HTR-8/SVneo (cell line): ENCODE data around the gene OVAAL.

Source experiments
- DNase-seq: peaks from one replicate; pipeline ENCODE4 v3.0.0; 2011; ENCODE audit warnings: low spot score, mixed read lengths; ENCODE audit not compliant: insufficient read length
- FAIRE-seq: peaks from 2 replicates; lab custom pipeline; 2011; peaks lifted over from hg19 to GRCh38; lab: Jason Lieb, UNC

Gene OVAAL

DNA sequence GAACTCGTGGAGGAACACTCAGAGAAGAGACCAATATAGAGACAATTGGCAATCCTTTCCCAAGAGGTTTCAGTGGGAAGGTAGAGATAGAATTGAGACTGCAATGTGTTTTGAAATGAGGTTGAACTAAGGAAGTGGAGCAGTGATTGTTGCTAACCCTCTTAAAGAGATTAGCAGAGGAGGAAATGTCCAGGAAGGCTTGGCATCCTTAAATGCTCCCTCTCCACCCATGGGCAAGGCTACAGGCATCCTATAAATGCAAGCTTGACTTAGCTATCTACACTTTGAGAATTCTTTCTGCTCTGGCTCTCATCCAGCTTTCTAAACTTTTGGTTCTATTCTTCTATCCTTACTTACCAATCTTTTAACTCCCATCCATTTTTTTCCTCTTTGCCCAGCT, 42.7 kb downstream of the OVAAL start:
- no peak for FAIRE-seq
- no peak for DNase-seq

DNA sequence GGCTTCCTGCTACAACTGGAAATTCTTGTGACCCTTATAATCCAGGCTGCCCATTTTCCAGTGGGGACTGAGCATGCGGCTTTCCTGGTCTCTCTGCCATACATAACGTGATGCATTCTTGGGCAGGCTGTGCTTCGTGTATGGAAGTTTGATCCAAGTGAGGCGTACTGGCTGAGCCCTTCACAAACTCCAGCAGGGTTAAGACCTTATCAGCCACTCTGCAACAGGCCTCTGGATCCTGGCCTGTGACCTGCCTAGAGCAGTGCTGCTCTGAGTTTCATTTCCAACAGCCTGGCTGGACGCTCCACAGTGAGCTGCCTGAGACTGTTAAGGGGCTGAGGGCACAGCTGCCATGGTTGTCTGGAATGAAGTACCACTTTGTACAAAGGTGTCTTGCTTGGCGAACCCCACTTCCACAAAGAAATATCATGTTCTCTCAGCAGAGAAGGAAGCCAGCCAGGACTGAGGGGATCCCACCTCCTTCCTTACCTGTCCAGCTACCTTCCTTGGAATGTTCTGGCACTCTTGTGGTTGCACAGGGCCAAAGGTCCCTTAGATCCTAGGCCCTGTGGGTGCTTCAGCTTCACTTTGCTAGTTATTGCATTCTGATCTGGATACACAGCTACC, 44.6 kb downstream of the OVAAL start:
- DNase-seq = no peak
- FAIRE-seq = no peak

DNA sequence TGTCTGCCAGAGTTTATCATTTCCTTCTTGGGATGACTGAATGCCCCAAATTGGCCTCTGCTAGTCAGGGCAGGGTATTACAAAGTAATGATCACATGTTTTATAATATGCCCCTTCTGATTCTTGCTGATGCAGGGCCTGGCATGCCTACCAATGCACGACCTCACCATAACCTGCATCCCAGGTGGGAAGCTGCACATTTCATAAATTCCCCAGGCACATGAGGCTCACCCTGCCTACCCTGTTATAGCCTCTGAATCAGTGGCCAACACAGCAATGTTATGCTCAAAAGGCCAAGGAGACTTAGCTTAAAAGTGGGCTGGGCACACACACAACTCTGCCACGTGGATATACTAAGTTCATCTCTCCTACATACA, 45.1 kb downstream of the OVAAL start:
- DNase-seq (no peak), FAIRE-seq (no peak)

DNA sequence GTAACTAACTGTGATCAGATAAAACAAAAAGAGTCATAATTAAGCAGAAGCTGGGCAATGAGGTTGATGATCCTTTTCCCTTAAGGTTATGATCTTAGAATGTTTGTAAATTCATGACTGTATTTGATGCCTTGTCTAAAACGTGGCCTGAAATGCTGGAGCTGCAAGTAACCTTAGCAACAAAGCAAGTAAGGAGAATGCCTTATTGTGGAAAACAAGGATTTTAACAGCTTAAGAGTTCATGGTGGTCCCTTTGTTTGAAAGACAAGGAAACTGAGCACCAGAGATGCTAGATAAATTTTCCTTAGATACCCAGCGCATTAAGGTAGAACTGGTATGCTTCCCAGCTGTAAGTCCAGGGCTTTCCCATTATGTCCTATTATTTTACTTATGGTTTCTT, 47.4 kb downstream of the OVAAL start:
- FAIRE-seq (no peak), DNase-seq (no peak)

DNA sequence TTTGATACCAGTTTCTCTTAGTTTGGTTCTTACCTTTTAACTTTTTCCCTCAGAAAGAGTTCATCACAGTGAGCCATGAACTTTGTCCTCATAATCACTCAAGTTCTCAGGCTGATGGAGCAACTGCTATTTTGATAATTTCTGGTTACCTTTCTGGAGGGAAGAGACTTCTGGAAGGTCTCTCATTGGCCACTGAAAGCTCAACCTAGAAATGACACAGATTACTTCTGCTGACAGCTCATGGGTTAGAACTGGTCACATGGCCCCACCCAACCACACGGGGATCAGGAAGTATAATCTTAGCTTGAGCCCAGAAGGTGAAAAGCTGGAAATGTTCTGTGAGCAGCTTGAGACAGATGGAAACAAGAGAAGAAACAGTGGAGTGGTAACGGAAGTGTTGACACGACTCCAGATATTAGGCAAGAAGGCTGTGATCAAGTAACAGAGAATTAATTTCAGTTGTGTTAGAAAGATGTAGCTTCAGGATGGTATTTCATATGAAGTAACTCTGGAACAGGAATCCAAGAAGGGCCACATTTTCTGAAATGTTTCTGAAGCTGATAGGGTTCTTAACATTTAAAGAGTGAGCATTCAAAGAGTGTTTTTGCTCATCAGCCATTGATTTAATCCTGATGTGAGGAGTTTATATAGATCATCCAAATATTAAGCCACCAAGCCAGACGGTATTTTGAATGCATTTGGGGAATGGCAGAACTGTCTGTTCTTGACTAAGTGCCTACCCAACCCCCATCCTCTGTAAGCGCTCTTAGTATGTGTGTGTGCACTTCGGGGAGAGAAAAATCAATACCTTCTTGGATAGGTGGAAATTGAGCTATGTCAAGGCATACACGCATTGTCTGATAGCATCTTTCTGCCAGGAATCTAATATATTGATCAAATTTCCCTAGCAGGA, 51.1 kb downstream of the OVAAL start:
- FAIRE-seq = no peak
- DNase-seq = no peak

DNA sequence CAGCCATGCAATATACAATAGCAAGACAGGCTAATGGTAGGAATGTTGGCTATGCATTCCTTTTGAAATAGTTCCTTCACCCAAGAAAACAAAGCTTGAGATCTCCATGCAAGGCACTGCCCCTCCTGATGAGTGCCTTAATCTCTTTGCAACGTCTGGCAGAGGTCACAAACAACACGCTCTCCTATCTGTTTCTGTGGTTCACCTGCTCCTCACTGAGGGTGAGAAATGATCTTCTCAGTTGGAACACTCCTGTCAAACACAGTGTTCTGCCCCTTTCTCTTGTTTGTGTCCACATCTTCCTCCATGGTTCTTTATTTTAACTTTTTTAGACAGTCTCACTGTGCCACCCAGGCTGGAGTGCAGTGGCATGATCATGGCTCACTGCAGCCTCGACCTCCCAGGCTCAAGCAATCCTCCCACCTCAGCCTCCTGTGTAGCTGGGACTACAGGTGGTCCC, 51.8 kb downstream of the OVAAL start:
- no peak for DNase-seq
- no peak for FAIRE-seq

DNA sequence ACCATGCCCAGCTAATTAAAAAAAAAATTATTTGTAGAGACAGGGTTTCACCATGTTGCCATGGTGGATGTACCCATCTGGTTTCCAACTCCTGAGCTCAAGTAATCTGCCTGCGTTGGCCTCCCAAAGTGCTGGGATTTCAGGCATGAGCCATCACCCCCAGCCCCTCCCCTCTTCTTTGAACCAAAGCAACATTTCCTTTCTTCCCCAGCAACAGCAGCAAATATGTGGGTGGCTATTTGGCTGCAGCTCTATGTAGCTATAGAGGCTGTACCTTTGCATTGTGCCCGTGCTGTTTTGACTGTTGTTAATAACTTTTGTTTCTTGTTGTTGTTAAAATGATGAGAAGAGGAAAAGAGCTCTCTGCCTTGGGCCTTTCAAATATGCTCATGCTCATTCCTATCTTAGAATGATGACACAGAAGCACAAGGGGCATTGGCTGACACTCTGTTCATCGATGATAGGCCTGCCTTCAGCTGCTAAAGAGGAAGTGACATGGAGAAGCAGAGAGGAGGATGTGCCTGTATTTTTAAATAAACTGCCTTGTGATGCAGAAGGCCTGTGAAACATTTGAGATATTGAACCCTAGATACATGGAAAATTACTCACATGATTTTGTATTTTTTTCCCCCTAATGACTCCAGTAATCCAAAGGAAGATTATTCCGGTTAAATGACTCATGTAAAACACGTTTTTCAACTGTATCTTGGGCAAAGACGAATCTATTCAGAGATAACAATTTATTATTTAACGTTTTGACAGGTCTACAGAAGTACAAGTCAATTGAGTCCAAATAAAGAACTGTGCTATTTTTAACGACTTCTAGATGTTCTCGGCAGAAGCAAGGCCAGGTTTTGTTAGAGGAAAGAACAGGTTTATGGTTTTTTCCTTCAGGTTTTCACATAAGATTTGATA, 52.5 kb downstream of the OVAAL start:
- FAIRE-seq = no peak
- DNase-seq = no peak

DNA sequence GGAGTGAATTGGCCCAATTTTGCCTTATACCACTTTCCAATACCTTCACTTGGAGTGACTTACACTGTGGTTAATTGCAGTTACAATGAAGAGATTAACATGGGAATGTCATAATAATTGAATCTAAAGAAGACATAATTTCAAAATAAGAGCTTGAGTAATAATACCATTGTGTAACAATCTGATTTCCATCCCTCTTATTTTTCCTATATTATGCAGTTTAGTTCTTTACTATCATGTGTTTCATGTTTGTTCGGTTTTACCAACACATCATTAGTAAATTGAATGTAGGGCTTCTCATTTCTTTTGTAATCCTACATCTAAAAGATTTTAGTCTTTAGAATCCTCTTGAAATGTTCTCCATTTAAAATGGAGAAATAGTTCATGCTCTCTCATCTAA, 53.9 kb downstream of the OVAAL start:
- FAIRE-seq (no peak), DNase-seq (no peak)

DNA sequence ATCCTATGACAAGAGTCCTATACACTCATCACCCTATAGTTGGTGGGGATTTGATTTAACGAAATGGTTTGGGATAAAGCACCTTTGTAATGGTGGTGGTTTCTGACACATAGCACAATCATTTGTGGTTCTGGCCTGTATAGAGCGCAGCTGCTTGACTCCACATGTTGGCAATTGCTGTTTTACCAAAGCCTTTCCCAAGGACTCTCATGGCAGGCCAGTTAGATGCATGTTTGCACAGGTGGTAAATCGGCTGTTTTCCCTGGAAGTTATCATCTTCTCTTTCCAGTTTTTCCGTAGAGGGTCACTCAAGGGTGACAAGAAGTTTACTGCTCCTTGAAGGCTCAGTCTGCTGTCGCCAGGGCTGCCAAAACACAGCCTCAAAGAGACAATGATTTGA, 56.0 kb downstream of the OVAAL start:
- FAIRE-seq = no peak
- no peak for DNase-seq

DNA sequence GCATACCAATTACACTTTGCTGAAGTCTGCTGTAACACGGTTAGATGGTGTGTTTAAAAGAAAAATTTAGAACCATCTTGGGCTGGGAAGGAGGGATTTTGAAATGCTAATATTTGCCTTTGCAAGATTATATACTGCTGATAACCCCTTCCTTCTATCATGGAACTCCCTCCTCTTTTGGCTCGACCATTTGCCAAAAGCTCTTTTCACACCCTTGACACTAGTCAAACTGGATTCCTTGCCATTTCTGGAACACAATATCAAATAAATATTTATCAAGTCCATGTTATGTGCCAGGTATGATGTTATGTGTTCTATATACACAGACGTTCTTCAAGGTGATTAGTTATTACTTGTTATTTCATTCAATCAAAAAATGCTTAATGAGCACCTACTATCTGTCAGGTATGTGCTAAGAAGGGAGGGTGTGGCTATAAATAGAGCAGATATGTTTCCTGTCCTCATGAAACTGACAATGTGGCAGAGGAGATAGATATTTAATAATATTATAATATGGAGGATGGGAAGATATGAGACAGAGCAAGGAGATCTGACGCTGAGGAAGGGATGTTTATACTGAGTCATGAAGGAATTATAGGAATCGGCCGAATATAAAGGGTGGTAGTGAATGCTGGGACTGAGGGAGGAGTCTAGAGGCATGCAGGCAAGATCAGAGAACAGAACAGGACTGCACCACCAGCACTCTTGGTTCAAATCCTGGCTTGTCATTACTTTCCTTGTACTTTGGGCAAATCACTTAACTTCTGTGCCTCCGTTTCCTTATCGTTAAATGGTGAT, 56.9 kb downstream of the OVAAL start:
- no peak for FAIRE-seq
- DNase-seq = no peak
